ENCODE measurements around the gene KPNA5. TPM values are rescaled to one million over a fixed set of nuclear protein-coding genes. Genes with fewer than 3 reads are reported as not detected.
"Not testable (repeated sequence)": the region's sequence is repeated elsewhere in the genome, so short reads cannot be mapped to it uniquely, and the experiment has no call there.

The KPNA5 gene
- total and polyA plus RNA-seq, 2 of the 13 experiments (the other 11 are each of a cell fraction or from before 2014, with no cell fraction given): 5.3 to 13.0 TPM

- no peaks in the 10 kb centered on the region for H3K9me3 ChIP-seq (ENCODE audit: low read length)
- WGBS (ENCODE audit: low lambda C conversion rate): 97% methylated on average over 5 of the region's 5 CpGs
- BruUV-seq (replicated peaks): no TSS peak
- H4K20me1 ChIP-seq (ENCODE audit: insufficient read depth, low read length): 0 out of 2 replicates have a peak, but pooled peaks cover 3% of the 10 kb centered on the region
- TF ChIP-seq PLSCR1 (CRISPR knock-in tag; IDR thresholded peaks at IDR 0.05; ENCODE audit: borderline replicate concordance) (no peak), ZBTB26 (CRISPR knock-in tag; IDR thresholded peaks at IDR 0.05; ENCODE audit: borderline replicate concordance) (no peak), MED1 (CRISPR knock-in tag; IDR thresholded peaks at IDR 0.05) (no peak), ISX (CRISPR knock-in tag; conservative IDR thresholded peaks at IDR 0.05) (no peak), SP140L (CRISPR knock-in tag; IDR thresholded peaks at IDR 0.05; ENCODE audit: borderline replicate concordance) (no peak), MIER3 (CRISPR knock-in tag; IDR thresholded peaks at IDR 0.05; ENCODE audit: borderline replicate concordance) (no peak), PLRG1 (conservative IDR thresholded peaks at IDR 0.05) (no peak), TAF15 (IDR thresholded peaks at IDR 0.05; ENCODE audit: low read depth, low read length, poor library complexity, severe bottlenecking) (no peak), YEATS4 (CRISPR knock-in tag; IDR thresholded peaks at IDR 0.05; ENCODE audit: borderline replicate concordance) (no peak), PCBP2 (optimal IDR thresholded peaks at IDR 0.05; ENCODE audit: low read depth, low read length, poor library complexity, severe bottlenecking) (no peak), ZNF124 (CRISPR knock-in tag; IDR thresholded peaks at IDR 0.05) (no peak), NPAS2 (CRISPR knock-in tag; IDR thresholded peaks at IDR 0.05; ENCODE audit: borderline replicate concordance) (no peak)
- TF ChIP-seq, protein P1, sequence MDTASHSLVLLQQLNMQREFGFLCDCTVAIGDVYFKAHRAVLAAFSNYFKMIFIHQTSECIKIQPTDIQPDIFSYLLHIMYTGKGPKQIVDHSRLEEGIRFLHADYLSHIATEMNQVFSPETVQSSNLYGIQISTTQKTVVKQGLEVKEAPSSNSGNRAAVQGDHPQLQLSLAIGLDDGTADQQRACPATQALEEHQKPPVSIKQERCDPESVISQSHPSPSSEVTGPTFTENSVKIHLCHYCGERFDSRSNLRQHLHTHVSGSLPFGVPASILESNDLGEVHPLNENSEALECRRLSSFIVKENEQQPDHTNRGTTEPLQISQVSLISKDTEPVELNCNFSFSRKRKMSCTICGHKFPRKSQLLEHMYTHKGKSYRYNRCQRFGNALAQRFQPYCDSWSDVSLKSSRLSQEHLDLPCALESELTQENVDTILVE (CRISPR knock-in tag; IDR thresholded peaks at IDR 0.05): no peak
- no peak for ATAC-seq
- intact Hi-C loops (cut with micrococcal nuclease; ENCODE audit: unreplicated experiment): no loop called here
- peaks cover 2% of the 10 kb centered on the region for H3K4me1 ChIP-seq (ENCODE audit: insufficient read depth, low read length)
- H3K79me2 ChIP-seq (ENCODE audit: insufficient read depth, low read length): peaks cover 39% of the 10 kb centered on the region
- H3K27ac ChIP-seq (ENCODE audit: extremely low read length, insufficient read depth, low read length): no peak overlapping the region
- in situ Hi-C loops (cut with HindIII; ENCODE audit: extremely low pct_ligation_motif_present, low pct_unique_long_range_greater_than_20kb): no loop called here
- ChIA-PET POLR2A (no interaction called here), CTCF (ENCODE audit: low intra/inter-chr PET ratio, low total read pairs) (no interaction called here)
- no peak overlapping the region for H2AFZ ChIP-seq (ENCODE audit: low read length)
- H3K9ac ChIP-seq (ENCODE audit: insufficient read depth, low read depth, low read length): no peak overlapping the region
- peaks cover 3 to 10% of the 10 kb centered on the region in 2 experiments; a peak in 4 of 5 replicates for H3K36me3 ChIP-seq (replicated peaks in 1 of 2; ENCODE audit: control insufficient read depth in 1 of 2, insufficient read depth in 2 of 2, low read length in 2 of 2)
- H3K4me2 ChIP-seq (ENCODE audit: low read depth, low read length): no peak overlapping the region
- H3K27me3 ChIP-seq (ENCODE audit: control insufficient read depth in 1 of 2, insufficient read depth in 2 of 2, low read length in 2 of 2): no peaks in the 10 kb centered on the region
- no peak overlapping the region for H3K4me3 ChIP-seq (replicated peaks in 1 of 3; ENCODE audit: insufficient read depth in 1 of 3, low read depth in 2 of 3, low read length in 3 of 3)
- FAIRE-seq: no peak
- no peak for DNase-seq (ENCODE audit: low spot score)
These were observed 10.1 kb downstream of the KPNA5 start for GRCh38 chr6:116691154-116691553.

DNA sequence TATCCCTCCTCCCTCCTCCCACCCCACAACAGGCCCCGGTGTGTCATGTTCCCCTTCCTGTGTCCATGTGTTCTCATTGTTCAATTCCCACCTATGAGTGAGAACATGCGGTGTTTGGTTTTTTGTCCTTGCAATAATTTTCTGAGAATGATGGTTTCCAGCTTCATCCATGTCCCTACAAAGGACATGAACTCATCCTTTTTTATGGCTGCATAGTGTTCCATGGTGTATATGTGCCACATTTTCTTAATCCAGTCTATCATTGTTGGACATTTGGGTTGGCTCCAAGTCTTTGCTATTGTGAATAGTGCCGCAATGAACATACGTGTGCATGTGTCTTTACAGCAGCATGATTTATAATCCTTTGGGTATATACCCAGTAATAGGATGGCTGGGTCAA, 11.9 kb downstream of the KPNA5 start:
- H3K4me1 ChIP-seq (ENCODE audit: insufficient read depth, low read length); H2AFZ ChIP-seq (ENCODE audit: low read length); H3K9ac ChIP-seq (ENCODE audit: insufficient read depth, low read depth, low read length); in situ Hi-C loops (cut with HindIII; ENCODE audit: extremely low pct_ligation_motif_present, low pct_unique_long_range_greater_than_20kb); H3K27me3 ChIP-seq (ENCODE audit: control insufficient read depth in 1 of 2, insufficient read depth in 2 of 2, low read length in 2 of 2); intact Hi-C loops (cut with micrococcal nuclease; ENCODE audit: unreplicated experiment); BruUV-seq (replicated peaks); H3K4me3 ChIP-seq (replicated peaks in 1 of 3; ENCODE audit: insufficient read depth in 1 of 3, low read depth in 2 of 3, low read length in 3 of 3); H4K20me1 ChIP-seq (ENCODE audit: insufficient read depth, low read length); ATAC-seq; H3K27ac ChIP-seq (ENCODE audit: extremely low read length, insufficient read depth, low read length); POLR2A ChIA-PET; DNase-seq (ENCODE audit: low spot score); FAIRE-seq; H3K4me2 ChIP-seq (ENCODE audit: low read depth, low read length); H3K9me3 ChIP-seq (ENCODE audit: low read length); CTCF ChIA-PET (ENCODE audit: low intra/inter-chr PET ratio, low total read pairs): not testable (repeated sequence)
- Histone ChIP-seq H3K36me3 (replicated peaks in 1 of 2; ENCODE audit: control insufficient read depth in 1 of 2, insufficient read depth in 2 of 2, low read length in 2 of 2) (peaks cover 3 to 15% of the 10 kb centered on the region in 2 experiments; a peak in 4 of 5 replicates), H3K79me2 (ENCODE audit: insufficient read depth, low read length) (peaks cover 28% of the 10 kb centered on the region)
- 92% methylated on average over 4 of the region's 4 CpGs for WGBS (ENCODE audit: low lambda C conversion rate)
